HepG2 (cell line): Measurements from ENCODE around the gene MAN1C1. TPM values are rescaled to one million over a fixed set of nuclear protein-coding genes. Genes with fewer than 3 reads are reported as not detected.

Source experiments
- ATAC-seq: fragments of 200-7000 bp; cut with Tn5 transposase; 3 replicates; pipeline ENCODE4 v1.9.1; 2020; ENCODE audit warnings: mild to moderate bottlenecking, moderate library complexity
- BruUV-seq: library from RNA; stranded (reverse); fragments of 400-500 nt; replicated peaks from 2 replicates; lab custom pipeline; 2021; lab: Mats Ljungman, UMichigan
- CTCF ChIA-PET: fragments of 300-600 bp; formaldehyde crosslinking; extraction: SDS; loops from one replicate; lab custom pipeline; 2021; ENCODE audit warnings: low total read pairs, inconsistent platforms, low intra/inter-chr PET ratio; lab: Yijun Ruan, JAX
- POLR2A ChIA-PET: fragments of 350-600 bp; sonication (Branson Sonifier 250); formaldehyde crosslinking; loops from one replicate; lab custom pipeline; 2020; ENCODE audit warnings: antibody characterized with exemption, inconsistent platforms; lab: Yijun Ruan, JAX
- DNase-seq: peaks from one replicate; pipeline ENCODE4 v3.0.0-alpha.2; 2015; ENCODE audit warnings: low spot score
- FAIRE-seq: peaks from 3 replicates; lab custom pipeline; 2011; peaks lifted over from hg19 to GRCh38; lab: Jason Lieb, UNC
- H2AFZ ChIP-seq: one replicate; pipeline ENCODE4 v1.6.1; 2011; ENCODE audit warnings: low read length, inconsistent platforms
- H3K27ac ChIP-seq: fragments of 300-600 bp; 3 replicates; pipeline ENCODE4 v1.8.0; 2011; ENCODE audit warnings: mixed run types, mild to moderate bottlenecking, mixed read lengths, low read length, inconsistent platforms; ENCODE audit not compliant: insufficient read depth; ENCODE audit errors: extremely low read length
- H3K27me3 ChIP-seq, 2 experiments: fragments of 200-600 bp in 1 of 2; 2 replicates in 1 of 2; 3 replicates in 1 of 2; pipeline versions ENCODE4 v1.6.0 to v1.8.0; 2011; ENCODE audit warnings: low read length in 2 of 2, mild to moderate bottlenecking in 2 of 2, moderate library complexity in 2 of 2, inconsistent platforms in 1 of 2; ENCODE audit not compliant: insufficient read depth in 2 of 2, control insufficient read depth in 1 of 2
- H3K36me3 ChIP-seq, 2 experiments: fragments of 200-600 bp in 1 of 2; replicated peaks in 1 of 2; 2 replicates in 1 of 2; 3 replicates in 1 of 2; pipeline versions ENCODE4 v1.5.1 to v1.8.0; 2011; ENCODE audit warnings: low read length in 2 of 2, inconsistent platforms in 1 of 2; ENCODE audit not compliant: insufficient read depth in 2 of 2, control insufficient read depth in 1 of 2
- H3K4me1 ChIP-seq: 2 replicates; pipeline ENCODE4 v1.5.1; 2012; ENCODE audit warnings: low read length, inconsistent platforms; ENCODE audit not compliant: insufficient read depth
- H3K4me2 ChIP-seq: 2 replicates; pipeline ENCODE4 v1.6.0; 2011; ENCODE audit warnings: low read depth, low read length, inconsistent platforms
- H3K4me3 ChIP-seq, 3 experiments: fragments of 200-600 bp in 1 of 3; sonication (generic), shearing (Covaris generic) in 1 of 3; replicated peaks in 1 of 3; 2 replicates each; pipeline ENCODE4 v1.5.1; 2011 to 2016; ENCODE audit warnings: low read length in 3 of 3, inconsistent platforms in 2 of 3, low read depth in 2 of 3, mild to moderate bottlenecking in 2 of 3, control low read depth in 1 of 3, mixed read lengths in 1 of 3; ENCODE audit not compliant: insufficient read depth in 1 of 3
- H3K79me2 ChIP-seq: one replicate; pipeline ENCODE4 v1.6.1; 2011; ENCODE audit warnings: low read length, inconsistent platforms; ENCODE audit not compliant: insufficient read depth
- H3K9ac ChIP-seq: 2 replicates; pipeline ENCODE4 v1.6.0; 2011; ENCODE audit warnings: mild to moderate bottlenecking, low read depth, low read length, inconsistent platforms; ENCODE audit not compliant: insufficient read depth
- H3K9me3 ChIP-seq: 2 replicates; pipeline ENCODE4 v1.5.1; 2012; ENCODE audit warnings: mild to moderate bottlenecking, low read length
- H4K20me1 ChIP-seq: 2 replicates; pipeline ENCODE4 v1.6.0; 2011; ENCODE audit warnings: inconsistent platforms, mild to moderate bottlenecking, low read length, moderate library complexity; ENCODE audit not compliant: insufficient read depth
- ATF1 ChIP-seq: IDR thresholded peaks from 2 replicates; pipeline ENCODE4 v1.6.1; 2016; ENCODE audit warnings: mild to moderate bottlenecking, control low read depth
- CHCHD3 ChIP-seq: sonication (generic); formaldehyde crosslinking; IDR thresholded peaks from 2 replicates; pipeline ENCODE4 v1.8.0; 2022; ENCODE audit warnings: mild to moderate bottlenecking, missing genetic modification reagents, moderate library complexity
- CREBL2 ChIP-seq: sonication (generic); formaldehyde crosslinking; IDR thresholded peaks from 2 replicates; pipeline ENCODE4 v1.8.1; 2023; ENCODE audit warnings: missing genetic modification reagents, mild to moderate bottlenecking, borderline replicate concordance
- CTCF ChIP-seq: sonication (generic); formaldehyde crosslinking; IDR thresholded peaks from 2 replicates; pipeline ENCODE4 v1.5.0; 2020; ENCODE audit warnings: mild to moderate bottlenecking, missing genetic modification reagents, moderate library complexity
- MED13 ChIP-seq: sonication (generic); formaldehyde crosslinking; IDR thresholded peaks from 2 replicates; pipeline ENCODE4 v1.5.0; 2020; ENCODE audit warnings: missing genetic modification reagents
- REPIN1 ChIP-seq: sonication (generic); formaldehyde crosslinking; IDR thresholded peaks from 2 replicates; pipeline ENCODE4 v1.8.0; 2022; ENCODE audit warnings: missing genetic modification reagents, low read depth, mild to moderate bottlenecking, borderline replicate concordance
- RFX3 ChIP-seq: IDR thresholded peaks from 2 replicates; pipeline ENCODE4 v1.6.1; 2016; ENCODE audit warnings: missing biosample characterization, missing genetic modification reagents
- STAG1 ChIP-seq: sonication (generic); formaldehyde crosslinking; IDR thresholded peaks from 2 replicates; pipeline ENCODE4 v1.4.0; 2020; ENCODE audit warnings: missing genetic modification reagents
- TARDBP ChIP-seq: sonication (generic); formaldehyde crosslinking; IDR thresholded peaks from 2 replicates; pipeline ENCODE4 v1.8.0; 2022; ENCODE audit warnings: mild to moderate bottlenecking, missing genetic modification reagents
- WIZ ChIP-seq: sonication (generic); formaldehyde crosslinking; IDR thresholded peaks from 2 replicates; pipeline ENCODE4 v1.5.1; 2020; ENCODE audit warnings: mild to moderate bottlenecking, missing genetic modification reagents
- ZNF30 ChIP-seq: sonication (generic); formaldehyde crosslinking; IDR thresholded peaks from 2 replicates; pipeline ENCODE4 v1.5.0; 2020; ENCODE audit warnings: mild to moderate bottlenecking, missing genetic modification reagents
- ZNF446 ChIP-seq: sonication (generic); formaldehyde crosslinking; IDR thresholded peaks from 2 replicates; pipeline ENCODE4 v1.5.0; 2020; ENCODE audit warnings: mild to moderate bottlenecking, missing genetic modification reagents
- ZNF501 ChIP-seq: sonication (generic); formaldehyde crosslinking; IDR thresholded peaks from 2 replicates; pipeline ENCODE4 v1.5.1; 2020; ENCODE audit warnings: mild to moderate bottlenecking, moderate library complexity, missing genetic modification reagents
- ZNF557 ChIP-seq: sonication (generic); formaldehyde crosslinking; IDR thresholded peaks from 2 replicates; pipeline ENCODE4 v1.4.0; 2020; ENCODE audit warnings: missing genetic modification reagents
- WGBS: methylation state at CpG from one replicate; pipeline ENCODE4 v1.1.6; 2017; ENCODE audit warnings: low lambda C conversion rate; 5-methylcytosine and 5-hydroxymethylcytosine counted together
- in situ Hi-C: cut with HindIII; loops from 2 replicates; pipeline ENCODE4 v1.10.0; 2017; ENCODE audit warnings: low pct_unique_long_range_greater_than_20kb; ENCODE audit not compliant: extremely low pct_ligation_motif_present
- intact Hi-C: fragments of 100-400 bp; cut with micrococcal nuclease; formaldehyde crosslinking; loops from one replicate; pipeline ENCODE4 v1.10.0; 2022; ENCODE audit not compliant: unreplicated experiment
- polyA plus RNA-seq, 8 experiments: library from polyadenylated mRNA; depleted of rRNA in 3 of 8; stranded (reverse) in 7 of 8; unstranded in 1 of 8; fragments of >200 nt; fragmentation: Illumina TruSeq in 4 of 8; extraction: Trizol in 4 of 8; gene quantifications; 2 replicates each; pipeline versions ENCODE4 v1.2.1 to v1.2.3, GENCODE V29; 2011 to 2016; ENCODE audit warnings: low read depth in 4 of 8, missing spikeins in 1 of 8, mixed read lengths in 1 of 8; ENCODE audit not compliant: insufficient read depth in 1 of 8
- total RNA-seq, 5 experiments: library from RNA; depleted of rRNA; stranded (reverse); fragments of >200 nt; fragmentation: Illumina TruSeq; extraction: Trizol; gene quantifications; 2 replicates each; pipeline ENCODE4 v1.2.3, GENCODE V29; 2016; ENCODE audit warnings: low read depth in 1 of 5

Gene MAN1C1
- total and polyA plus RNA-seq, 2 of the 13 experiments (the other 11 are each of a cell fraction or from before 2014, with no cell fraction given), result 0.18 to 0.49 TPM

- H2AFZ ChIP-seq, result no peak overlapping the region
- ATAC-seq, result peak; percentile 81
- no peak overlapping the region for H3K27ac ChIP-seq
- FAIRE-seq, result peak; percentile 23
- no peak overlapping the region for H3K4me3 ChIP-seq
- BruUV-seq, result no TSS peak
- ChIA-PET CTCF (no interaction called here), POLR2A (no interaction called here)
- H3K4me2 ChIP-seq, result no peak overlapping the region
- no peaks in the 10 kb centered on the region for H3K9me3 ChIP-seq
- TF ChIP-seq CREBL2 (CRISPR knock-in tag) (no peak), ZNF501 (no peak), REPIN1 (CRISPR knock-in tag) (no peak), ZNF557 (CRISPR knock-in tag) (no peak), ZNF446 (CRISPR knock-in tag) (no peak), WIZ (CRISPR knock-in tag) (no peak), ZNF30 (no peak), TARDBP (CRISPR knock-in tag) (no peak), STAG1 (CRISPR knock-in tag) (peak; percentile 61), CTCF (CRISPR knock-in tag) (peak; percentile 60), MED13 (CRISPR knock-in tag) (no peak), RFX3 (CRISPR knock-in tag) (no peak), CHCHD3 (CRISPR knock-in tag) (no peak), ATF1 (CRISPR knock-in tag) (no peak)
- in situ Hi-C loops (no loop called here), intact Hi-C loops (no loop called here)
- DNase-seq, result no peak
- WGBS, result 19% methylated on average over 5 of the region's 8 CpGs
- H3K79me2 ChIP-seq, result no peaks in the 10 kb centered on the region
- no peaks in the 10 kb centered on the region for H3K36me3 ChIP-seq
- H4K20me1 ChIP-seq, result no peaks in the 10 kb centered on the region
- H3K9ac ChIP-seq, result no peak overlapping the region
- H3K27me3 ChIP-seq, result peaks cover 11 to 54% of the 10 kb centered on the region in 2 experiments
- no peaks in the 10 kb centered on the region for H3K4me1 ChIP-seq
Observed at GRCh38 chr1:25744140-25744581, 127.6 kb downstream of the MAN1C1 start.
